Naive thymus-derived CD4-positive, alpha-beta T cell (primary cell): ENCODE results near the gene UQCR11. TPM values are rescaled to one million over a fixed set of nuclear protein-coding genes. Genes with fewer than 3 reads are reported as not detected.
"Not testable (repeated sequence)": the region's sequence is repeated elsewhere in the genome, so short reads cannot be mapped to it uniquely, and the experiment has no call there.

Experiments used
- ATAC-seq: fragments of 150-1000 bp; cut with Tn5 transposase; 2 replicates; pipeline ENCODE4 v1.10.0; 2021; ENCODE audit warnings: mild to moderate bottlenecking, moderate library complexity
- CTCF ChIA-PET: fragments of 350-600 bp; sonication (Branson Sonifier 250); formaldehyde crosslinking; loops from one replicate; lab custom pipeline; 2021; ENCODE audit warnings: antibody characterized with exemption; lab: Charles Lee
- POLR2A ChIA-PET: fragments of 350-600 bp; sonication (Branson Sonifier 250); formaldehyde crosslinking; loops from one replicate; lab custom pipeline; 2021; ENCODE audit warnings: antibody characterized with exemption, inconsistent platforms; lab: Charles Lee
- DNase-seq, 9 donors: peaks; one replicate each; pipeline versions ENCODE4 v3.0.0 to v3.0.0-alpha.2; 2020 to 2022; ENCODE audit warnings: mixed read lengths in 1 of 9
- H3K27ac ChIP-seq: one replicate; pipeline ENCODE4 v1.7.0; 2013; ENCODE audit warnings: mild to moderate bottlenecking, low read depth, low read length, moderate library complexity
- H3K27me3 ChIP-seq, 2 donors: one replicate each; pipeline ENCODE4 v1.7.0; 2013; ENCODE audit warnings: low read length in 2 of 2, mild to moderate bottlenecking in 2 of 2, moderate library complexity in 2 of 2; ENCODE audit not compliant: control insufficient read depth in 2 of 2, insufficient read depth in 2 of 2
- H3K36me3 ChIP-seq, 3 experiments: 1 replicate in 2 of 3; 2 replicates in 1 of 3; pipeline ENCODE4 v1.7.0; 2013; ENCODE audit warnings: low read length in 3 of 3, mild to moderate bottlenecking in 3 of 3, moderate library complexity in 1 of 3; ENCODE audit not compliant: insufficient read depth in 3 of 3, control insufficient read depth in 2 of 3
- H3K4me1 ChIP-seq, 2 donors: one replicate each; pipeline ENCODE4 v1.7.0; 2013; ENCODE audit warnings: low read length in 2 of 2, mild to moderate bottlenecking in 2 of 2, moderate library complexity in 1 of 2; ENCODE audit not compliant: control insufficient read depth in 2 of 2, insufficient read depth in 2 of 2
- H3K4me3 ChIP-seq: 2 replicates; pipeline ENCODE4 v1.7.0; 2013; ENCODE audit warnings: mild to moderate bottlenecking, low read length
- H3K9me3 ChIP-seq, 3 experiments: 1 replicate in 2 of 3; 2 replicates in 1 of 3; pipeline ENCODE4 v1.7.0; 2013; ENCODE audit warnings: low read length in 3 of 3; ENCODE audit not compliant: control insufficient read depth in 2 of 3
- H3K27ac Mint-ChIP-seq, 9 donors: one replicate each; pipeline ENCODE4 v1.8.0; 2020 to 2022; ENCODE audit warnings: mixed read lengths in 9 of 9, mild to moderate bottlenecking in 8 of 9, moderate library complexity in 5 of 9, inconsistent platforms in 2 of 9
- H3K27me3 Mint-ChIP-seq, 5 donors: one replicate each; pipeline ENCODE4 v1.8.0; 2021 to 2022; ENCODE audit warnings: mixed read lengths in 5 of 5, mild to moderate bottlenecking in 1 of 5
- H3K36me3 Mint-ChIP-seq, 5 donors: one replicate each; pipeline ENCODE4 v1.8.0; 2020 to 2022; ENCODE audit warnings: mixed read lengths in 5 of 5, mild to moderate bottlenecking in 3 of 5, inconsistent platforms in 1 of 5
- H3K4me1 Mint-ChIP-seq, 7 donors: one replicate each; pipeline ENCODE4 v1.8.0; 2020 to 2022; ENCODE audit warnings: mixed read lengths in 7 of 7, mild to moderate bottlenecking in 3 of 7, inconsistent platforms in 1 of 7
- H3K4me3 Mint-ChIP-seq, 10 donors: one replicate each; pipeline ENCODE4 v1.8.0; 2020 to 2022; ENCODE audit warnings: mild to moderate bottlenecking in 10 of 10, mixed read lengths in 10 of 10, moderate library complexity in 6 of 10, inconsistent platforms in 2 of 10
- H3K9me3 Mint-ChIP-seq, 11 donors: one replicate each; pipeline ENCODE4 v1.8.0; 2020 to 2022; ENCODE audit warnings: mixed read lengths in 11 of 11, mild to moderate bottlenecking in 4 of 11, inconsistent platforms in 1 of 11, moderate library complexity in 1 of 11
- intact Hi-C, 2 donors: fragments of 100-400 bp; cut with micrococcal nuclease; formaldehyde crosslinking; loops; one replicate each; pipeline ENCODE4 v1.15.1; 2023
- polyA plus RNA-seq, 2 donors: library from polyadenylated mRNA; unstranded; fragments of 300-500 nt; fragmentation: Illumina TruSeq; gene quantifications; one replicate each; pipeline ENCODE4 v1.2.3, GENCODE V29; 2021
- total RNA-seq, 6 experiments: library from RNA in 5 of 6; stranded (reverse) in 5 of 6; gene quantifications; 1 replicate in 5 of 6; 2 replicates in 1 of 6; pipeline ENCODE4 v1.2.3 and lab custom pipeline; 2021 to 2026

Gene UQCR11
- total and polyA plus RNA-seq, 7 experiments from 2014 or later: 94.3 to 606 (median 148) TPM

GRCh38 chr19:1647501-1648458, 42.5 kb upstream of the UQCR11 start:
- ATAC-seq: no peak
- H3K9me3 ChIP-seq: no peaks in the 10 kb centered on the region
- Mint-ChIP-seq H3K9me3 (peaks cover 0 to 9% (median 0%) of the 10 kb centered on the region in 11 donors), H3K4me3 (peak overlapping the region in 1 of 10 donors; percentile 43), H3K36me3 (peaks cover 0 to 5% (median 0%) of the 10 kb centered on the region in 5 donors), H3K4me1 (peaks cover 7 to 17% (median 10%) of the 10 kb centered on the region in 7 donors), H3K27me3 (no peaks in the 10 kb centered on the region), H3K27ac (no peak overlapping the region)
- no peak overlapping the region for H3K4me3 ChIP-seq
- peaks cover 4 to 8% of the 10 kb centered on the region in 2 donors for H3K4me1 ChIP-seq
- CTCF ChIA-PET: no interaction called here
- no peak for DNase-seq
- POLR2A ChIA-PET: no interaction called here
- no peak overlapping the region for H3K27ac ChIP-seq
- peaks cover 0 to 67% (median 0%) of the 10 kb centered on the region in 3 experiments for H3K36me3 ChIP-seq
- intact Hi-C loops: no loop called here
- H3K27me3 ChIP-seq: no peaks in the 10 kb centered on the region

GRCh38 chr19:1646659-1647453, 41.6 kb upstream of the UQCR11 start:
- H3K9me3 Mint-ChIP-seq: peaks cover 0 to 9% (median 0%) of the 10 kb centered on the region in 11 donors
- no peak overlapping the region for H3K4me3 Mint-ChIP-seq
- no peaks in the 10 kb centered on the region for H3K27me3 Mint-ChIP-seq
- no peak for ATAC-seq
- H3K9me3 ChIP-seq: no peaks in the 10 kb centered on the region
- ChIA-PET POLR2A (no interaction called here), CTCF (no interaction called here)
- intact Hi-C loops: no loop called here
- no peak overlapping the region for H3K27ac Mint-ChIP-seq
- H3K4me1 Mint-ChIP-seq: peaks cover 7 to 17% (median 12%) of the 10 kb centered on the region in 7 donors
- DNase-seq: no peak
- peaks cover 4 to 8% of the 10 kb centered on the region in 2 donors for H3K4me1 ChIP-seq
- H3K36me3 ChIP-seq: peaks cover 0 to 76% (median 0%) of the 10 kb centered on the region in 3 experiments
- no peak overlapping the region for H3K4me3 ChIP-seq
- no peak overlapping the region for H3K27ac ChIP-seq
- peaks cover 0 to 9% (median 0%) of the 10 kb centered on the region in 5 donors for H3K36me3 Mint-ChIP-seq
- no peaks in the 10 kb centered on the region for H3K27me3 ChIP-seq

- H3K36me3 Mint-ChIP-seq: peaks cover 0 to 10% (median 0%) of the 10 kb centered on the region in 5 donors
- Histone ChIP-seq H3K27me3 (no peaks in the 10 kb centered on the region), H3K36me3 (peaks cover 0 to 78% (median 0%) of the 10 kb centered on the region in 3 experiments), H3K4me3 (no peak overlapping the region), H3K4me1 (peaks cover 4 to 8% of the 10 kb centered on the region in 2 donors), H3K27ac (no peak overlapping the region), H3K9me3 (no peaks in the 10 kb centered on the region)
- H3K9me3 Mint-ChIP-seq: peaks cover 0 to 6% (median 0%) of the 10 kb centered on the region in 11 donors
- no peak for ATAC-seq
- no peak for DNase-seq
- peaks cover 7 to 17% (median 12%) of the 10 kb centered on the region in 7 donors for H3K4me1 Mint-ChIP-seq
- no peak overlapping the region for H3K4me3 Mint-ChIP-seq
- ChIA-PET POLR2A (no interaction called here), CTCF (no interaction called here)
- H3K27me3 Mint-ChIP-seq: no peaks in the 10 kb centered on the region
- H3K27ac Mint-ChIP-seq: no peak overlapping the region
- intact Hi-C loops: no loop called here
Measured at GRCh38 chr19:1646149-1646548, 40.9 kb upstream of the UQCR11 start.

GRCh38 chr19:1645299-1645698, 40.0 kb upstream of the UQCR11 start:
- peak overlapping the region in 2 of 9 donors; percentile 46 to 72 for H3K27ac Mint-ChIP-seq
- Histone ChIP-seq H3K4me1 (peaks cover 0 to 3% of the 10 kb centered on the region in 2 donors), H3K4me3 (no peak overlapping the region), H3K9me3 (no peaks in the 10 kb centered on the region), H3K27ac (no peak overlapping the region), H3K27me3 (no peaks in the 10 kb centered on the region), H3K36me3 (peaks cover 0 to 82% (median 0%) of the 10 kb centered on the region in 3 experiments)
- intact Hi-C loops: no loop called here
- peaks cover 0 to 10% (median 0%) of the 10 kb centered on the region in 5 donors for H3K36me3 Mint-ChIP-seq
- H3K4me3 Mint-ChIP-seq: no peak overlapping the region
- no peak for ATAC-seq
- no peaks in the 10 kb centered on the region for H3K27me3 Mint-ChIP-seq
- no peak for DNase-seq
- ChIA-PET POLR2A (no interaction called here), CTCF (no interaction called here)
- peaks cover 0 to 1% (median 0%) of the 10 kb centered on the region in 11 donors for H3K9me3 Mint-ChIP-seq
- peaks cover 0 to 11% (median 4%) of the 10 kb centered on the region in 7 donors for H3K4me1 Mint-ChIP-seq

- CTCF ChIA-PET: interaction anchor here (1.0 kb wide), 1 partner anchor 29 kb away, joined by 3 read pairs; no protein-coding TSS in a partner anchor
- ATAC-seq (no peak), DNase-seq (no peak)
- Mint-ChIP-seq H3K4me3 (no peak overlapping the region), H3K4me1 (peaks cover 2 to 12% (median 8%) of the 10 kb centered on the region in 7 donors), H3K9me3 (peaks cover 0 to 1% (median 0%) of the 10 kb centered on the region in 11 donors), H3K36me3 (peaks cover 3 to 18% (median 4%) of the 10 kb centered on the region in 5 donors), H3K27ac (no peak overlapping the region), H3K27me3 (no peaks in the 10 kb centered on the region)
- no peak overlapping the region for H3K4me3 ChIP-seq
- H3K9me3 ChIP-seq: no peaks in the 10 kb centered on the region
- no peaks in the 10 kb centered on the region for H3K4me1 ChIP-seq
- POLR2A ChIA-PET: no interaction called here
- no peaks in the 10 kb centered on the region for H3K27me3 ChIP-seq
- H3K36me3 ChIP-seq: peaks cover 0 to 82% (median 0%) of the 10 kb centered on the region in 3 experiments
- intact Hi-C loops: no loop called here
- H3K27ac ChIP-seq: no peak overlapping the region
Measured at GRCh38 chr19:1644070-1644469, 38.8 kb upstream of the UQCR11 start.

- H3K27me3 Mint-ChIP-seq, intact Hi-C loops, H3K4me3 Mint-ChIP-seq, H3K4me3 ChIP-seq, H3K27ac ChIP-seq, H3K27ac Mint-ChIP-seq, H3K9me3 ChIP-seq, H3K9me3 Mint-ChIP-seq, ATAC-seq, H3K4me1 ChIP-seq, DNase-seq, H3K27me3 ChIP-seq: not testable (repeated sequence)
- Mint-ChIP-seq H3K4me1 (peaks cover 2 to 19% (median 9%) of the 10 kb centered on the region in 7 donors), H3K36me3 (peaks cover 4 to 18% (median 8%) of the 10 kb centered on the region in 5 donors)
- POLR2A ChIA-PET: interaction anchor here (1.8 kb wide), 1 partner anchor 10 kb away, joined by 7 read pairs; no protein-coding TSS in a partner anchor
- peaks cover 0 to 74% (median 0%) of the 10 kb centered on the region in 3 experiments for H3K36me3 ChIP-seq
- CTCF ChIA-PET: interaction anchor here (0.6 kb wide), 1 partner anchor 39 kb away, joined by 3 read pairs; no protein-coding TSS in a partner anchor
Measured at GRCh38 chr19:1640893-1641448, 35.7 kb upstream of the UQCR11 start.
